Measurements from ENCODE around the gene DNASE1L3. TPM values are rescaled to one million over a fixed set of nuclear protein-coding genes. Genes with fewer than 3 reads are reported as not detected.

DNASE1L3 gene
- total and polyA plus RNA-seq, 2 of the 13 experiments (the other 11 are each of a cell fraction or from before 2014, with no cell fraction given), result 0.86 to 1.7 TPM

DNA sequence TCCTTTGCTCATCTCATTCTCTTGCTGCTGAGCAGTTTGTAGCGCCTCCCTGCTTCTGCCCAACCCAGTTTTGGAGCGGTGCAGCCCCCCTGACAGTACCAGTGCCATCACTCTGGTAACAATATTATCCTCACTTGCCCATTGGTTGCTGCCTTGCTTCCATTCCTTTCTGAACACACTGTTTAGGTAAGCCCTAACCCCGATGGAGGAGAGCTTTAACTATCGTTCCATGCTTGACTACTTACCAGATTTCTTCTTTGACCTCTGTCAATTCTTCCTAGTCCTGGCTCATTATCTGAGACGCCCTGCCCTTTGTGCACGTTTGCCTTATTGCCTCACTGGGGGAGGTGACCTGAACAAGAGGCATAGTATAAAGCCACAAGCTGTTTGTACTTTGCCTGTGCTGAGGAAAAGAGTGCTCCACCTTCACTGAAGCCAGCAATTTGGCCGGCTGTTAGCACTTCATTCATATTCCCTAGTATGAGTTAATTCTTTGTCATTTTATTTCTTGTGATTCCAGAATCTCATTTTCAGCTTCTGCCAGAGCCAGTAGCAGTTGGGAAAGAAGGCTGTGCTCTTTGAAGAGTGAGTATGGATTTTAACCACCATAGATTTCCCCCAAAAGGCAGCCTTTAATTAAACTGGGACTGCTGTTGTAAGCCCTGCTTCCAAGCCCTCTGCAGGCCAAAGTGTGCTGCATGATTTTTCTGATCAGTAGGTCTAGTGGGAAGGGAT lies 38.8 kb upstream of the DNASE1L3 start (continued):
- TF ChIP-seq HINFP (CRISPR knock-in tag; IDR thresholded peaks at IDR 0.05; ENCODE audit: low read depth), result 0 out of 2 replicates have a peak, but pooled peaks have one; percentile 36
- TF ChIP-seq GATAD1 (CRISPR knock-in tag; IDR thresholded peaks at IDR 0.05), result 0 out of 2 replicates have a peak, but pooled peaks have one; percentile 20
- TF ChIP-seq, protein P1, sequence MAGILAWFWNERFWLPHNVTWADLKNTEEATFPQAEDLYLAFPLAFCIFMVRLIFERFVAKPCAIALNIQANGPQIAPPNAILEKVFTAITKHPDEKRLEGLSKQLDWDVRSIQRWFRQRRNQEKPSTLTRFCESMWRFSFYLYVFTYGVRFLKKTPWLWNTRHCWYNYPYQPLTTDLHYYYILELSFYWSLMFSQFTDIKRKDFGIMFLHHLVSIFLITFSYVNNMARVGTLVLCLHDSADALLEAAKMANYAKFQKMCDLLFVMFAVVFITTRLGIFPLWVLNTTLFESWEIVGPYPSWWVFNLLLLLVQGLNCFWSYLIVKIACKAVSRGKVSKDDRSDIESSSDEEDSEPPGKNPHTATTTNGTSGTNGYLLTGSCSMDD (CRISPR knock-in tag; IDR thresholded peaks at IDR 0.05), result no peak
- TF ChIP-seq ETV5 (CRISPR knock-in tag; IDR thresholded peaks at IDR 0.05; ENCODE audit: borderline replicate concordance), result no peak
- no peak for TF ChIP-seq TGIF2 (CRISPR knock-in tag; IDR thresholded peaks at IDR 0.05)
- no peak for TF ChIP-seq KLF16 (CRISPR knock-in tag; IDR thresholded peaks at IDR 0.05)
- no peak for TF ChIP-seq ZNF280B (CRISPR knock-in tag; IDR thresholded peaks at IDR 0.05; ENCODE audit: borderline replicate concordance)
- TF ChIP-seq HOXA9 (CRISPR knock-in tag; IDR thresholded peaks at IDR 0.05; ENCODE audit: borderline replicate concordance), result no peak
- no peak for TF ChIP-seq MATR3 (CRISPR knock-in tag; IDR thresholded peaks at IDR 0.05)
- TF ChIP-seq, protein P2, sequence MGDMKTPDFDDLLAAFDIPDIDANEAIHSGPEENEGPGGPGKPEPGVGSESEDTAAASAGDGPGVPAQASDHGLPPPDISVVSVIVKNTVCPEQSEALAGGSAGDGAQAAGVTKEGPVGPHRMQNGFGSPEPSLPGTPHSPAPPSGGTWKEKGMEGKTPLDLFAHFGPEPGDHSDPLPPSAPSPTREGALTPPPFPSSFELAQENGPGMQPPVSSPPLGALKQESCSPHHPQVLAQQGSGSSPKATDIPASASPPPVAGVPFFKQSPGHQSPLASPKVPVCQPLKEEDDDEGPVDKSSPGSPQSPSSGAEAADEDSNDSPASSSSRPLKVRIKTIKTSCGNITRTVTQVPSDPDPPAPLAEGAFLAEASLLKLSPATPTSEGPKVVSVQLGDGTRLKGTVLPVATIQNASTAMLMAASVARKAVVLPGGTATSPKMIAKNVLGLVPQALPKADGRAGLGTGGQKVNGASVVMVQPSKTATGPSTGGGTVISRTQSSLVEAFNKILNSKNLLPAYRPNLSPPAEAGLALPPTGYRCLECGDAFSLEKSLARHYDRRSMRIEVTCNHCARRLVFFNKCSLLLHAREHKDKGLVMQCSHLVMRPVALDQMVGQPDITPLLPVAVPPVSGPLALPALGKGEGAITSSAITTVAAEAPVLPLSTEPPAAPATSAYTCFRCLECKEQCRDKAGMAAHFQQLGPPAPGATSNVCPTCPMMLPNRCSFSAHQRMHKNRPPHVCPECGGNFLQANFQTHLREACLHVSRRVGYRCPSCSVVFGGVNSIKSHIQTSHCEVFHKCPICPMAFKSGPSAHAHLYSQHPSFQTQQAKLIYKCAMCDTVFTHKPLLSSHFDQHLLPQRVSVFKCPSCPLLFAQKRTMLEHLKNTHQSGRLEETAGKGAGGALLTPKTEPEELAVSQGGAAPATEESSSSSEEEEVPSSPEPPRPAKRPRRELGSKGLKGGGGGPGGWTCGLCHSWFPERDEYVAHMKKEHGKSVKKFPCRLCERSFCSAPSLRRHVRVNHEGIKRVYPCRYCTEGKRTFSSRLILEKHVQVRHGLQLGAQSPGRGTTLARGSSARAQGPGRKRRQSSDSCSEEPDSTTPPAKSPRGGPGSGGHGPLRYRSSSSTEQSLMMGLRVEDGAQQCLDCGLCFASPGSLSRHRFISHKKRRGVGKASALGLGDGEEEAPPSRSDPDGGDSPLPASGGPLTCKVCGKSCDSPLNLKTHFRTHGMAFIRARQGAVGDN (CRISPR knock-in tag; IDR thresholded peaks at IDR 0.05), result no peak
- peak; percentile 52; the same call in 1 of the 2 replicates for TF ChIP-seq RARA (CRISPR knock-in tag; IDR thresholded peaks at IDR 0.05)
- TF ChIP-seq NR2F6 (IDR thresholded peaks at IDR 0.05), result no peak; the same call in none of the 2 replicates
- no peak for TF ChIP-seq NR2F6 (CRISPR knock-in tag; IDR thresholded peaks at IDR 0.05)
- no peak for TF ChIP-seq ZNF713 (CRISPR knock-in tag; IDR thresholded peaks at IDR 0.05)
- TF ChIP-seq ZSCAN21 (CRISPR knock-in tag; IDR thresholded peaks at IDR 0.05; ENCODE audit: borderline replicate concordance), result no peak
- TF ChIP-seq ZNF33B (CRISPR knock-in tag; IDR thresholded peaks at IDR 0.05), result 0 out of 2 replicates have a peak, but pooled peaks have one; percentile 32
- no peak for TF ChIP-seq E2F2 (CRISPR knock-in tag; IDR thresholded peaks at IDR 0.05; ENCODE audit: borderline replicate concordance)
- TF ChIP-seq ATM (IDR thresholded peaks at IDR 0.05; ENCODE audit: borderline replicate concordance), result no peak
- TF ChIP-seq HNRNPK (IDR thresholded peaks at IDR 0.05; ENCODE audit: low read depth, low read length, poor library complexity, severe bottlenecking), result no peak
- no peak for TF ChIP-seq ZFAT (CRISPR knock-in tag; conservative IDR thresholded peaks at IDR 0.05)
